ENCODE measurements around the gene SCYL3. TPM values are rescaled to one million over a fixed set of nuclear protein-coding genes. Genes with fewer than 3 reads are reported as not detected.

Gene SCYL3
- total RNA-seq, 1 donor from 2014 or later, result 12.0 TPM

- Histone ChIP-seq H3K27me3 (peaks cover 2% of the 10 kb centered on the region), H3K4me3 (no peak overlapping the region), H3K36me3 (no peaks in the 10 kb centered on the region), H3K9me3 (no peaks in the 10 kb centered on the region), H3K4me1 (no peaks in the 10 kb centered on the region), H3K27ac (no peak overlapping the region)
- DNase-seq (no peak), ATAC-seq (no peak)
- intact Hi-C loops (cut with DNase I), result no loop called here
- TF ChIP-seq, protein P1, sequence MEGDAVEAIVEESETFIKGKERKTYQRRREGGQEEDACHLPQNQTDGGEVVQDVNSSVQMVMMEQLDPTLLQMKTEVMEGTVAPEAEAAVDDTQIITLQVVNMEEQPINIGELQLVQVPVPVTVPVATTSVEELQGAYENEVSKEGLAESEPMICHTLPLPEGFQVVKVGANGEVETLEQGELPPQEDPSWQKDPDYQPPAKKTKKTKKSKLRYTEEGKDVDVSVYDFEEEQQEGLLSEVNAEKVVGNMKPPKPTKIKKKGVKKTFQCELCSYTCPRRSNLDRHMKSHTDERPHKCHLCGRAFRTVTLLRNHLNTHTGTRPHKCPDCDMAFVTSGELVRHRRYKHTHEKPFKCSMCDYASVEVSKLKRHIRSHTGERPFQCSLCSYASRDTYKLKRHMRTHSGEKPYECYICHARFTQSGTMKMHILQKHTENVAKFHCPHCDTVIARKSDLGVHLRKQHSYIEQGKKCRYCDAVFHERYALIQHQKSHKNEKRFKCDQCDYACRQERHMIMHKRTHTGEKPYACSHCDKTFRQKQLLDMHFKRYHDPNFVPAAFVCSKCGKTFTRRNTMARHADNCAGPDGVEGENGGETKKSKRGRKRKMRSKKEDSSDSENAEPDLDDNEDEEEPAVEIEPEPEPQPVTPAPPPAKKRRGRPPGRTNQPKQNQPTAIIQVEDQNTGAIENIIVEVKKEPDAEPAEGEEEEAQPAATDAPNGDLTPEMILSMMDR (IDR thresholded peaks at IDR 0.05), result no peak
Measured at GRCh38 chr1:169906938-169907337, 13.2 kb upstream of the SCYL3 start.

DNA sequence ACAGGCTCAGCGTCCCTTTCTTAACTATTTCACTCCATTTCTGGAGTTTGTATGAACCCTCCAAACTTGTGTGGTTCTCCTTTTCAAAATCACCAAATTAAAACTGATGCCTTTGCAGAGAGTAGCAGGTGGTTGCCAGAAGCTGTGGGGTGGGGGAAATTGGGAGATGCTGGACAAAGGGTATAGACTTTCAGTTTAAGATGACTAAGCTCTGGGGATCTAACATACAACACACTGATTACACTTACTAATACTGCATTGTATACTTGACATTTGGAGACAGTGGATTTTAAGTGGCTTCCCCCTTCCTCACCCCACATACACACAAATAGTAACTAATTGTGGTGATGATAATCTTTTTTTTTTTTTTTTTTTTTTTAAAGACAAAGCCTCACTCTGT lies 11.1 kb upstream of the SCYL3 start:
- Histone ChIP-seq H3K27ac (no peak overlapping the region), H3K9me3 (no peaks in the 10 kb centered on the region), H3K36me3 (no peaks in the 10 kb centered on the region), H3K4me1 (no peaks in the 10 kb centered on the region), H3K4me3 (no peak overlapping the region), H3K27me3 (peaks cover 5% of the 10 kb centered on the region)
- TF ChIP-seq, protein P1 (IDR thresholded peaks at IDR 0.05), result no peak
- intact Hi-C loops (cut with DNase I), result no loop called here
- DNase-seq, result no peak
- ATAC-seq, result no peak

DNA sequence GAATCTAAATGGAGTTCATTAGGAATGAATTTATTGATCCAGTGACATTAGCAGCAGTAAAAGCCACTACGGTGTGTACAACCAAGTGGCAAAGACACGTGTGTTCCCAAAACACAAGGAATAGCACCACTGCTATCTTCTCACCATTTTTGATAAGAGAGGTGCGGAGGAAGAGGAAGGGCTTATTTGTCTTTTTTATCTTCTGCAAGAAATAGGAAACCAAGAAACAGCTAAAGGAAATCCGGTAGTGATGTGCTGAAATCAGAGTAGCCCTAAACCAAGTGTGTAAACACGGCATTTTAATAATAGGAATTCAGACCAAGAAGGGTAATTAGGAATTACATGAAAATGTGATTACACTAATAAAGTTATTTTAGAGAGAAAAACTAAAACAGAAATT lies 9.1 kb upstream of the SCYL3 start:
- H3K4me3 ChIP-seq, result no peak overlapping the region
- DNase-seq (no peak), ATAC-seq (no peak)
- no peaks in the 10 kb centered on the region for H3K4me1 ChIP-seq
- H3K36me3 ChIP-seq, result no peaks in the 10 kb centered on the region
- intact Hi-C loops (cut with DNase I), result no loop called here
- H3K9me3 ChIP-seq, result no peaks in the 10 kb centered on the region
- peaks cover 5% of the 10 kb centered on the region for H3K27me3 ChIP-seq
- no peak overlapping the region for H3K27ac ChIP-seq
- TF ChIP-seq, protein P1 (IDR thresholded peaks at IDR 0.05), result no peak

DNA sequence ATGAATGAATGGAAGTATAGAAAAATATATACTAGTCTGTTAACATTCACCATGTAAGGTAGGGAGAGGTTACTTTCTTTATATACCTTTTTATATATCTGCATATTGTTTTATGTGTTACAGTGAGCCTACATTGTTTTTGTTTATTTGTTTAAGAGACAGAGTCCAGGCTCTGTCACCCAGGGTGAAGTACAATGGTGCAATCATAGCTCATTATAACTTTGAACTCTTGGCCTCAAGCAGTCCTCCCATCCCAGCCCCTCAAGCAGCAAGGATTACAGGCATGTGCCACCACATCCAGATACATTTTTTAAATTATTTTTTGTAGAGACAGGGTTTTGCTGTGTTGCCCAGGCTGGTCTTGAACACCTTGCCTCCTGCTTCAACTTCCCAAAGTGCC lies 7.4 kb upstream of the SCYL3 start:
- no peaks in the 10 kb centered on the region for H3K9me3 ChIP-seq
- DNase-seq (no peak), ATAC-seq (no peak)
- no peaks in the 10 kb centered on the region for H3K36me3 ChIP-seq
- peaks cover 5% of the 10 kb centered on the region for H3K27me3 ChIP-seq
- TF ChIP-seq, protein P1 (IDR thresholded peaks at IDR 0.05), result no peak
- intact Hi-C loops (cut with DNase I), result no loop called here
- H3K4me1 ChIP-seq, result no peaks in the 10 kb centered on the region
- no peak overlapping the region for H3K4me3 ChIP-seq
- no peak overlapping the region for H3K27ac ChIP-seq

DNA sequence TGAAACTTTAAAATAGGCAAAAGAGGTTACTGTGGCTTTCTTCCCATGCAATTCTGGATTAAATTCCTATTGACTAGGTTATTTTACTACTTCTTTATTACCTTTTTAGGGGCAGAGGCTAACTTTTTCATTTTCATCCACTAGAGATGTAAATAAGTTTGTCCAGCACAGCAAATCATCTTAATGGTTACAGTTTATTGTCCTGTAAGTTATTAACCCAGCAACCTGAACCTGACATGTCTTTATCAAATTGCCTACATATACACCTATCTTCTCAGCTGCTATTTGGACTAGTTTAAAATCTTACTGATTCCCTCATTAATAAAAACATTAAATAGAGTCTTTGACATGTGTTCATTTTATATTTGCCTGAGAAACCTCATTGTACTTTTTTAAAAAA lies 6.9 kb upstream of the SCYL3 start:
- peaks cover 5% of the 10 kb centered on the region for H3K27me3 ChIP-seq
- no peak overlapping the region for H3K4me3 ChIP-seq
- no peaks in the 10 kb centered on the region for H3K9me3 ChIP-seq
- H3K27ac ChIP-seq, result no peak overlapping the region
- intact Hi-C loops (cut with DNase I), result no loop called here
- DNase-seq (no peak), ATAC-seq (no peak)
- H3K36me3 ChIP-seq, result no peaks in the 10 kb centered on the region
- TF ChIP-seq, protein P1 (IDR thresholded peaks at IDR 0.05), result no peak
- no peaks in the 10 kb centered on the region for H3K4me1 ChIP-seq

- H3K27me3 ChIP-seq, result peaks cover 5% of the 10 kb centered on the region
- H3K4me3 ChIP-seq, result no peak overlapping the region
- no peak overlapping the region for H3K27ac ChIP-seq
- intact Hi-C loops (cut with DNase I), result no loop called here
- no peak for DNase-seq
- TF ChIP-seq, protein P1 (IDR thresholded peaks at IDR 0.05), result no peak
- no peaks in the 10 kb centered on the region for H3K36me3 ChIP-seq
- no peak for ATAC-seq
- H3K9me3 ChIP-seq, result no peaks in the 10 kb centered on the region
- H3K4me1 ChIP-seq, result no peaks in the 10 kb centered on the region
Measured at GRCh38 chr1:169899519-169900217, 6.0 kb upstream of the SCYL3 start.
